HEK293 (cell line): ENCODE results near the gene BTAF1.

ENCODE experiments used
- GLIS2 ChIP-seq: fragments of 450-650 bp; formaldehyde crosslinking; IDR thresholded peaks from 2 replicates; pipeline ENCODE4 v1.5.1; 2016; ENCODE audit warnings: missing biosample characterization, missing genetic modification characterization
- INSM2 ChIP-seq: fragments of 450-650 bp; formaldehyde crosslinking; IDR thresholded peaks from 2 replicates; pipeline ENCODE4 v1.5.1; 2016; ENCODE audit warnings: missing biosample characterization, missing genetic modification characterization
- KLF1 ChIP-seq: fragments of 450-650 bp; formaldehyde crosslinking; IDR thresholded peaks from 2 replicates; pipeline ENCODE4 v1.5.1; 2016; ENCODE audit warnings: missing biosample characterization, missing genetic modification characterization
- KLF17 ChIP-seq: fragments of 450-650 bp; formaldehyde crosslinking; IDR thresholded peaks from 2 replicates; pipeline ENCODE4 v1.5.1; 2016; ENCODE audit warnings: missing biosample characterization, missing genetic modification characterization
- KLF9 ChIP-seq: fragments of 450-650 bp; formaldehyde crosslinking; IDR thresholded peaks from 2 replicates; pipeline ENCODE4 v1.5.1; 2016; ENCODE audit warnings: missing biosample characterization, missing genetic modification characterization, low read depth
- MEIS1 ChIP-seq: sonication (generic); formaldehyde crosslinking; IDR thresholded peaks from 2 replicates; pipeline ENCODE4 v1.8.1; 2022; ENCODE audit warnings: missing genetic modification reagents, mild to moderate bottlenecking, borderline replicate concordance
- SP3 ChIP-seq: fragments of 450-650 bp; formaldehyde crosslinking; IDR thresholded peaks from 2 replicates; pipeline ENCODE4 v1.5.1; 2016; ENCODE audit warnings: missing biosample characterization, missing genetic modification characterization
- WT1 ChIP-seq: fragments of 450-650 bp; formaldehyde crosslinking; IDR thresholded peaks from 2 replicates; pipeline ENCODE4 v1.5.1; 2016; ENCODE audit warnings: missing biosample characterization, missing genetic modification characterization
- YY1 ChIP-seq: fragments of 450-650 bp; formaldehyde crosslinking; IDR thresholded peaks from 2 replicates; pipeline ENCODE4 v1.5.1; 2018; ENCODE audit warnings: missing biosample characterization, missing genetic modification characterization
- ZBTB10 ChIP-seq: fragments of 450-650 bp; formaldehyde crosslinking; IDR thresholded peaks from 2 replicates; pipeline ENCODE4 v1.5.1; 2016; ENCODE audit warnings: missing biosample characterization, missing genetic modification characterization
- ZBTB11 ChIP-seq: fragments of 450-650 bp; formaldehyde crosslinking; conservative IDR thresholded peaks from 2 replicates; pipeline ENCODE4 v1.5.1; 2016; ENCODE audit warnings: low read depth, missing biosample characterization, missing genetic modification characterization
- ZBTB17 ChIP-seq: fragments of 450-650 bp; formaldehyde crosslinking; IDR thresholded peaks from 2 replicates; pipeline ENCODE4 v1.5.1; 2016; ENCODE audit warnings: missing biosample characterization, missing genetic modification characterization
- ZBTB20 ChIP-seq: fragments of 450-650 bp; formaldehyde crosslinking; IDR thresholded peaks from 2 replicates; pipeline ENCODE4 v1.5.1; 2016; ENCODE audit warnings: missing biosample characterization, missing genetic modification characterization
- ZBTB48 ChIP-seq: fragments of 450-650 bp; formaldehyde crosslinking; IDR thresholded peaks from 2 replicates; pipeline ENCODE4 v1.5.1; 2016; ENCODE audit warnings: missing biosample characterization, missing genetic modification characterization
- ZBTB7A ChIP-seq: fragments of 450-650 bp; formaldehyde crosslinking; IDR thresholded peaks from 2 replicates; pipeline ENCODE4 v1.5.1; 2016; ENCODE audit warnings: low read depth, missing biosample characterization, missing genetic modification characterization
- ZFHX2 ChIP-seq: fragments of 450-650 bp; formaldehyde crosslinking; conservative IDR thresholded peaks from 2 replicates; pipeline ENCODE4 v1.5.1; 2016; ENCODE audit warnings: missing biosample characterization, missing genetic modification characterization
- ZNF174 ChIP-seq: fragments of 450-650 bp; formaldehyde crosslinking; IDR thresholded peaks from 2 replicates; pipeline ENCODE4 v1.5.0; 2017; ENCODE audit warnings: missing biosample characterization, mild to moderate bottlenecking, missing genetic modification characterization
- ZNF280C ChIP-seq: fragments of 450-650 bp; formaldehyde crosslinking; IDR thresholded peaks from 2 replicates; pipeline ENCODE4 v1.5.1; 2016; ENCODE audit warnings: missing biosample characterization, missing genetic modification characterization
- ZNF585B ChIP-seq: fragments of 450-650 bp; formaldehyde crosslinking; IDR thresholded peaks from 2 replicates; pipeline ENCODE4 v1.5.1; 2016; ENCODE audit warnings: missing biosample characterization, missing genetic modification characterization
- ZNF610 ChIP-seq: fragments of 450-650 bp; formaldehyde crosslinking; IDR thresholded peaks from 2 replicates; pipeline ENCODE4 v1.5.1; 2016; ENCODE audit warnings: missing biosample characterization, missing genetic modification characterization, borderline replicate concordance
- ZNF677 ChIP-seq: fragments of 450-650 bp; IDR thresholded peaks from 2 replicates; pipeline ENCODE4 v1.5.0; 2018; ENCODE audit warnings: missing biosample characterization, mild to moderate bottlenecking, missing genetic modification characterization, moderate library complexity
- ZNF747 ChIP-seq: fragments of 450-650 bp; formaldehyde crosslinking; IDR thresholded peaks from 2 replicates; pipeline ENCODE4 v1.5.1; 2016; ENCODE audit warnings: missing biosample characterization, missing genetic modification characterization
- ZNF843 ChIP-seq: fragments of 450-650 bp; formaldehyde crosslinking; IDR thresholded peaks from 2 replicates; pipeline ENCODE4 v1.5.1; 2016; ENCODE audit warnings: missing biosample characterization, missing genetic modification characterization
- ZSCAN16 ChIP-seq: fragments of 450-650 bp; formaldehyde crosslinking; IDR thresholded peaks from 2 replicates; pipeline ENCODE4 v1.5.1; 2016; ENCODE audit warnings: missing biosample characterization, missing genetic modification characterization
- ZSCAN5A ChIP-seq: fragments of 450-650 bp; formaldehyde crosslinking; IDR thresholded peaks from 2 replicates; pipeline ENCODE4 v1.5.1; 2016; ENCODE audit warnings: missing biosample characterization, missing genetic modification characterization

BTAF1 gene

GRCh38 chr10:91887272-91888076, 36.1 kb upstream of the BTAF1 start (continued):
- peak; percentile 66; the same call in 1 of the 2 replicates for TF ChIP-seq ZBTB10 (tag by site-specific recombination)
- no peak for TF ChIP-seq ZNF677
- TF ChIP-seq ZSCAN5A (tag by site-specific recombination): 0 out of 2 replicates have a peak, but pooled peaks have one; percentile 43
- no peak for TF ChIP-seq ZNF174 (tag by site-specific recombination)
- TF ChIP-seq YY1: peak; percentile 68
- peak; percentile 60; the same call in 1 of the 2 replicates for TF ChIP-seq ZSCAN16 (tag by site-specific recombination)
- TF ChIP-seq WT1: peak; percentile 29; the same call in 1 of the 2 replicates
- peak; percentile 91 for TF ChIP-seq GLIS2 (tag by site-specific recombination)
- no peak for TF ChIP-seq MEIS1 (CRISPR knock-in tag)
- TF ChIP-seq KLF1: peak; percentile 32; the same call in 1 of the 2 replicates
- peak; percentile 44; the same call in 1 of the 2 replicates for TF ChIP-seq ZBTB11
- peak; percentile 44; the same call in 1 of the 2 replicates for TF ChIP-seq KLF9
- TF ChIP-seq SP3 (tag by site-specific recombination): peak; percentile 88
- peak; percentile 65 for TF ChIP-seq ZBTB17
- peak; percentile 96 for TF ChIP-seq ZBTB20 (tag by site-specific recombination)
- TF ChIP-seq ZBTB7A (tag by site-specific recombination): peak; percentile 82; the same call in 1 of the 2 replicates
- TF ChIP-seq ZNF610 (tag by site-specific recombination): peak; percentile 51; the same call in 1 of the 2 replicates
- TF ChIP-seq ZBTB48 (tag by site-specific recombination): peak; percentile 62; the same call in 1 of the 2 replicates
- TF ChIP-seq ZFHX2 (tag by site-specific recombination): peak; percentile 93
- no peak for TF ChIP-seq ZNF585B
- TF ChIP-seq KLF17: 0 out of 2 replicates have a peak, but pooled peaks have one; percentile 57
- 0 out of 2 replicates have a peak, but pooled peaks have one; percentile 33 for TF ChIP-seq ZNF843 (tag by site-specific recombination)
- TF ChIP-seq ZNF280C (tag by site-specific recombination): no peak
- TF ChIP-seq INSM2: peak; percentile 74; the same call in 1 of the 2 replicates
- no peak for TF ChIP-seq ZNF747 (tag by site-specific recombination)
